Upper lobe of left lung (tissue), 4 donors: ENCODE data around the gene FBLN1.

ENCODE experiments used
- EP300 ChIP-seq, 4 donors: sonication (generic); formaldehyde crosslinking; IDR thresholded peaks; one replicate each; pipeline ENCODE4 v1.5.1; 2017; ENCODE audit warnings: antibody characterized with exemption in 4 of 4, control low read depth in 2 of 4
- TF ChIP-seq, protein P1 (sequence below), 6 experiments: fragments of 450-650 bp in 4 of 6; fragments of 200-600 bp in 2 of 6; sonication (generic) in 2 of 6; IDR thresholded peaks; one replicate each; pipeline ENCODE4 v1.5.1; 2016 to 2019; ENCODE audit warnings: antibody characterized with exemption in 6 of 6

GRCh38 chr22:45580726-45581381 lies 78.2 kb downstream of the FBLN1 start:
- TF ChIP-seq, protein P1, sequence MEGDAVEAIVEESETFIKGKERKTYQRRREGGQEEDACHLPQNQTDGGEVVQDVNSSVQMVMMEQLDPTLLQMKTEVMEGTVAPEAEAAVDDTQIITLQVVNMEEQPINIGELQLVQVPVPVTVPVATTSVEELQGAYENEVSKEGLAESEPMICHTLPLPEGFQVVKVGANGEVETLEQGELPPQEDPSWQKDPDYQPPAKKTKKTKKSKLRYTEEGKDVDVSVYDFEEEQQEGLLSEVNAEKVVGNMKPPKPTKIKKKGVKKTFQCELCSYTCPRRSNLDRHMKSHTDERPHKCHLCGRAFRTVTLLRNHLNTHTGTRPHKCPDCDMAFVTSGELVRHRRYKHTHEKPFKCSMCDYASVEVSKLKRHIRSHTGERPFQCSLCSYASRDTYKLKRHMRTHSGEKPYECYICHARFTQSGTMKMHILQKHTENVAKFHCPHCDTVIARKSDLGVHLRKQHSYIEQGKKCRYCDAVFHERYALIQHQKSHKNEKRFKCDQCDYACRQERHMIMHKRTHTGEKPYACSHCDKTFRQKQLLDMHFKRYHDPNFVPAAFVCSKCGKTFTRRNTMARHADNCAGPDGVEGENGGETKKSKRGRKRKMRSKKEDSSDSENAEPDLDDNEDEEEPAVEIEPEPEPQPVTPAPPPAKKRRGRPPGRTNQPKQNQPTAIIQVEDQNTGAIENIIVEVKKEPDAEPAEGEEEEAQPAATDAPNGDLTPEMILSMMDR (IDR thresholded peaks at IDR 0.05), result no peak
- no peak for TF ChIP-seq EP300 (IDR thresholded peaks at IDR 0.05)
